K562 (cell line): Measurements from ENCODE around the gene PLS1. TPM values are rescaled to one million over a fixed set of nuclear protein-coding genes. Genes with fewer than 3 reads are reported as not detected.
"Not testable (repeated sequence)": the region's sequence is repeated elsewhere in the genome, so short reads cannot be mapped to it uniquely, and the experiment has no call there.

Experiments used
- ATAC-seq: fragments of 200-7000 bp; cut with Tn5 transposase; 3 replicates; pipeline ENCODE4 v1.9.1; 2020; ENCODE audit warnings: moderate library complexity
- BruUV-seq: library from RNA; stranded (reverse); fragments of 400-500 nt; replicated peaks from 2 replicates; lab custom pipeline; 2021; lab: Mats Ljungman, UMichigan
- CTCF ChIA-PET: fragments of 300-600 bp; formaldehyde crosslinking; extraction: SDS; loops from one replicate; lab custom pipeline; 2021; ENCODE audit warnings: low intra/inter-chr PET ratio; lab: Yijun Ruan, JAX
- POLR2A ChIA-PET: fragments of 300-600, 350-650 bp; sonication (Branson Sonifier 250); formaldehyde crosslinking; extraction: SDS; loops from one replicate; lab custom pipeline; 2021; ENCODE audit warnings: antibody characterized with exemption, inconsistent platforms; lab: Yijun Ruan, JAX
- DNase-seq, 4 experiments: peaks; one replicate each; pipeline versions ENCODE4 v3.0.0 to v3.0.0-alpha.2; 2011 to 2018; ENCODE audit warnings: low spot score in 3 of 4, mixed read lengths in 3 of 4; ENCODE audit errors: extremely low read depth in 1 of 4
- FAIRE-seq: peaks from 2 replicates; lab custom pipeline; 2011; peaks lifted over from hg19 to GRCh38; lab: Jason Lieb, UNC
- H2AFZ ChIP-seq: 2 replicates; pipeline ENCODE4 v1.6.0; 2011; ENCODE audit warnings: low read depth, low read length, control low read depth, inconsistent platforms
- H3K27ac ChIP-seq: fragments of 200-600 bp; 3 replicates; pipeline ENCODE4 v1.8.0; 2011; ENCODE audit warnings: low read depth, mild to moderate bottlenecking, control low read depth, inconsistent platforms, low read length, moderate library complexity, mixed read lengths; ENCODE audit errors: extremely low read depth
- H3K27me3 ChIP-seq, 2 experiments: fragments of 300-600 bp in 1 of 2; 2 replicates in 1 of 2; 3 replicates in 1 of 2; pipeline versions ENCODE4 v1.6.0 to v1.8.0; 2011; ENCODE audit warnings: inconsistent platforms in 2 of 2, low read length in 2 of 2, mild to moderate bottlenecking in 1 of 2, mixed read lengths in 1 of 2, moderate library complexity in 1 of 2; ENCODE audit not compliant: control insufficient read depth in 2 of 2, insufficient read depth in 2 of 2
- H3K36me3 ChIP-seq: fragments of 300-600 bp; 3 replicates; pipeline ENCODE4 v1.8.0; 2011; ENCODE audit warnings: mild to moderate bottlenecking, low read length, inconsistent platforms; ENCODE audit not compliant: control insufficient read depth, insufficient read depth
- H3K4me1 ChIP-seq, 2 experiments: fragments of 200-600 bp in 1 of 2; replicated peaks in 1 of 2; 2 replicates in 1 of 2; 3 replicates in 1 of 2; pipeline versions ENCODE4 v1.5.1 to v1.8.0; 2011; ENCODE audit warnings: inconsistent platforms in 2 of 2, low read length in 2 of 2, mild to moderate bottlenecking in 1 of 2, mixed read lengths in 1 of 2, moderate library complexity in 1 of 2; ENCODE audit not compliant: control insufficient read depth in 2 of 2, insufficient read depth in 2 of 2
- H3K4me2 ChIP-seq: 2 replicates; pipeline ENCODE4 v1.6.1; 2011; ENCODE audit warnings: low read length, control low read depth, inconsistent platforms, mixed read lengths; ENCODE audit not compliant: insufficient read depth
- H3K4me3 ChIP-seq: fragments of 200-600 bp; sonication (generic), shearing (Covaris generic); 2 replicates; pipeline ENCODE4 v1.5.1; 2016; ENCODE audit warnings: control low read depth, inconsistent platforms
- H3K79me2 ChIP-seq: fragments of 200-600 bp; 3 replicates; pipeline ENCODE4 v1.8.0; 2011; ENCODE audit warnings: low read length, inconsistent platforms; ENCODE audit not compliant: control insufficient read depth, insufficient read depth
- H3K9ac ChIP-seq, 2 experiments: 2 replicates each; pipeline versions ENCODE4 v1.6.0 to v1.6.1; 2011; ENCODE audit warnings: low read depth in 2 of 2, low read length in 2 of 2, control low read depth in 1 of 2, inconsistent platforms in 1 of 2, mild to moderate bottlenecking in 1 of 2, mixed read lengths in 1 of 2; ENCODE audit not compliant: insufficient read depth in 1 of 2
- H3K9me1 ChIP-seq: one replicate; pipeline ENCODE4 v1.6.0; 2011; ENCODE audit warnings: inconsistent platforms, mild to moderate bottlenecking, low read length, moderate library complexity; ENCODE audit not compliant: control insufficient read depth, insufficient read depth
- H3K9me3 ChIP-seq: replicated peaks from 2 replicates; pipeline ENCODE4 v1.5.1; 2011; ENCODE audit warnings: low read depth, low read length, inconsistent platforms; ENCODE audit not compliant: control insufficient read depth, insufficient read depth
- H4K20me1 ChIP-seq: replicated peaks from 2 replicates; pipeline ENCODE4 v1.6.1; 2011; ENCODE audit warnings: low read length, inconsistent platforms, mixed read lengths; ENCODE audit not compliant: control insufficient read depth, insufficient read depth
- ADNP ChIP-seq: fragments of 200-800 bp; sonication (Bioruptor generic); IDR thresholded peaks from 2 replicates; pipeline ENCODE4 v1.6.1; 2016; ENCODE audit warnings: missing genetic modification characterization, missing compliant biosample characterization
- ARID3A ChIP-seq: IDR thresholded peaks from 2 replicates; pipeline ENCODE4 v1.6.1; 2012; ENCODE audit warnings: low read depth, low read length, improper control_type of control experiment, borderline replicate concordance
- ATF7 ChIP-seq: fragments of 450-650 bp; IDR thresholded peaks from 2 replicates; pipeline ENCODE4 v1.7.1; 2014; ENCODE audit warnings: mild to moderate bottlenecking, moderate library complexity
- BCOR ChIP-seq: fragments of 450-650 bp; IDR thresholded peaks from 2 replicates; pipeline ENCODE4 v1.6.1; 2016
- CBFB ChIP-seq: sonication (generic); formaldehyde crosslinking; IDR thresholded peaks from 2 replicates; pipeline ENCODE4 v1.4.0; 2020; ENCODE audit warnings: mild to moderate bottlenecking, missing genetic modification reagents
- ETS2 ChIP-seq: IDR thresholded peaks from 2 replicates; pipeline ENCODE4 v1.6.1; 2016; ENCODE audit warnings: borderline replicate concordance, missing genetic modification characterization, mild to moderate bottlenecking, moderate library complexity, missing compliant biosample characterization; ENCODE audit not compliant: poor library complexity, severe bottlenecking
- ETV1 ChIP-seq: fragments of 450-650 bp; conservative IDR thresholded peaks from 2 replicates; pipeline ENCODE4 v1.6.1; 2016; ENCODE audit warnings: missing genetic modification characterization, control low read depth, low read depth, missing compliant biosample characterization
- FOSL1 ChIP-seq: fragments of 200-800 bp; sonication (Bioruptor generic); conservative IDR thresholded peaks from 2 replicates; pipeline ENCODE4 v1.6.1; 2016; ENCODE audit warnings: missing genetic modification characterization, missing compliant biosample characterization
- SETDB1 ChIP-seq: IDR thresholded peaks from one replicate; pipeline ENCODE4 v1.6.1; 2012; ENCODE audit warnings: low read length, control low read depth, inconsistent platforms
- ZNF146 ChIP-seq: IDR thresholded peaks from one replicate; pipeline ENCODE4 v1.6.1; 2018; ENCODE audit warnings: missing compliant biosample characterization; ENCODE audit not compliant: unreplicated experiment
- ZNF253 ChIP-seq: fragments of 250-450 bp; sonication (Bioruptor Pico); conservative IDR thresholded peaks from 2 replicates; pipeline ENCODE4 v1.6.1; 2021; ENCODE audit warnings: mild to moderate bottlenecking
- ZNF280B ChIP-seq: fragments of 250-450 bp; sonication (Bioruptor Pico); IDR thresholded peaks from 2 replicates; pipeline ENCODE4 v1.5.1; 2021; ENCODE audit warnings: mild to moderate bottlenecking
- ZNF41 ChIP-seq: fragments of 250-450 bp; sonication (Bioruptor Pico); conservative IDR thresholded peaks from 2 replicates; pipeline ENCODE4 v1.4.0; 2020; ENCODE audit warnings: mild to moderate bottlenecking
- ZNF778 ChIP-seq: fragments of 450-650 bp; formaldehyde crosslinking; IDR thresholded peaks from 2 replicates; pipeline ENCODE4 v1.4.0; 2020; ENCODE audit warnings: mild to moderate bottlenecking, moderate library complexity
- WGBS: fragments of 100-300 bp; shearing (Covaris generic); methylation state at CpG from one replicate; pipeline ENCODE4 v1.1.6; 2016; ENCODE audit warnings: low coverage, mixed read lengths; ENCODE audit not compliant: insufficient coverage; ENCODE audit errors: missing lambda C conversion rate; 5-methylcytosine and 5-hydroxymethylcytosine counted together
- in situ Hi-C: fragments of 300-500 bp; cut with MboI; formaldehyde crosslinking; loops from 4 replicates; pipeline ENCODE4 v1.15.0; 2018; ENCODE audit warnings: inconsistent platforms, mixed read lengths
- intact Hi-C: fragments of 100-400 bp; cut with micrococcal nuclease; formaldehyde crosslinking; loops from 2 replicates; pipeline ENCODE4 v1.14.2; 2022
- polyA plus RNA-seq, 8 experiments: library from polyadenylated mRNA; depleted of rRNA in 4 of 8; stranded (reverse) in 5 of 8; unstranded in 3 of 8; fragments of >200 nt; fragmentation: Nextera tagmentation in 2 of 8; fragmentation: Illumina TruSeq in 1 of 8; extraction: Ambion mirVana in 2 of 8; extraction: Trizol in 1 of 8; gene quantifications; 2 replicates each; pipeline versions ENCODE4 v1.2.1 to v1.2.3, GENCODE V29; 2011 to 2014; ENCODE audit warnings: inconsistent platforms in 1 of 8, missing spikeins in 1 of 8
- total RNA-seq, 7 experiments: library from RNA; depleted of rRNA in 6 of 7; stranded (reverse); fragments of >200 nt in 6 of 7; fragmentation: Illumina TruSeq in 2 of 7; extraction: Trizol in 2 of 7; gene quantifications; 2 replicates each; pipeline versions ENCODE4 v1.2.1 to v1.2.3, GENCODE V29; 2011 to 2021; ENCODE audit warnings: low replicate concordance in 1 of 7

Gene PLS1
- total and polyA plus RNA-seq, 9 of the 15 experiments (the other 6 are each of a cell fraction or from before 2014, with no cell fraction given): 6.1 to 21.3 (median 13.0) TPM

GRCh38 chr3:142552579-142552978 lies 43.6 kb upstream of the PLS1 start:
- FAIRE-seq, in situ Hi-C loops, H2AFZ ChIP-seq, H3K27ac ChIP-seq, ATAC-seq, H3K4me3 ChIP-seq, H3K79me2 ChIP-seq, DNase-seq, H3K9me3 ChIP-seq, CTCF ChIA-PET, H3K27me3 ChIP-seq, intact Hi-C loops, BruUV-seq, H3K4me2 ChIP-seq, H3K4me1 ChIP-seq, H3K9me1 ChIP-seq, H4K20me1 ChIP-seq, H3K9ac ChIP-seq: not testable (repeated sequence)
- 0 out of 2 replicates have a peak, but pooled peaks have one; percentile 25 for TF ChIP-seq BCOR
- 0 out of 2 replicates have a peak, but pooled peaks have one; percentile 18 for TF ChIP-seq ADNP
- peak; percentile 70 for TF ChIP-seq ZNF146 (CRISPR knock-in tag)
- POLR2A ChIA-PET: interaction anchor here (0.9 kb wide), 1 partner anchor 10 kb away, joined by 3 read pairs; no protein-coding TSS in a partner anchor
- WGBS: 100% methylated on average over 1 of the region's 1 CpG
- H3K36me3 ChIP-seq: peaks cover 82% of the 10 kb centered on the region

GRCh38 chr3:142553741-142554140 lies 42.5 kb upstream of the PLS1 start:
- Histone ChIP-seq H3K4me3 (no peak overlapping the region), H3K9me3 (no peaks in the 10 kb centered on the region), H3K79me2 (no peaks in the 10 kb centered on the region), H4K20me1 (no peaks in the 10 kb centered on the region), H3K4me1 (no peaks in the 10 kb centered on the region), H3K27ac (no peak overlapping the region), H3K27me3 (no peaks in the 10 kb centered on the region), H2AFZ (no peak overlapping the region), H3K9ac (no peak overlapping the region), H3K4me2 (no peak overlapping the region), H3K36me3 (peaks cover 80% of the 10 kb centered on the region)
- no peak for DNase-seq
- in situ Hi-C loops (no loop called here), intact Hi-C loops (no loop called here)
- no TSS peak for BruUV-seq
- TF ChIP-seq CBFB: no peak
- TF ChIP-seq SETDB1: no peak
- no peak for TF ChIP-seq ETS2 (tag)
- no peak for TF ChIP-seq ZNF778 (CRISPR knock-in tag)
- no peak for TF ChIP-seq ZNF41
- TF ChIP-seq ETV1 (tag): no peak
- TF ChIP-seq FOSL1 (tag): no peak
- TF ChIP-seq ZNF253 (CRISPR knock-in tag): no peak
- no peak for TF ChIP-seq ZNF280B (CRISPR knock-in tag)
- TF ChIP-seq ARID3A: no peak
- no peak for TF ChIP-seq ATF7
- TF ChIP-seq, all 486 proteins: peak for 0
- ChIA-PET CTCF (no interaction called here), POLR2A (interaction anchor here (0.8 to 1.8 kb wide), 2 partner anchors 10 to 16 kb away, joined by 4 to 5 read pairs; no protein-coding TSS in a partner anchor)
- WGBS: 100% methylated on average over 1 of the region's 1 CpG
- FAIRE-seq (no peak), ATAC-seq (no peak)
- H3K9me1 ChIP-seq: no peaks in the 10 kb centered on the region
